Head of caudate nucleus (tissue), 42 donors: Measurements from ENCODE around the gene GRID2.
"Not testable (repeated sequence)": the region's sequence is repeated elsewhere in the genome, so short reads cannot be mapped to it uniquely, and the experiment has no call there.

Experiments used
- DNase-seq, 42 donors: peaks; one replicate each; pipeline versions ENCODE4 v3.0.0 to v3.0.0-alpha.2; 2020 to 2021; ENCODE audit warnings: mixed read lengths in 7 of 42
- intact Hi-C: fragments of 100-400 bp; cut with DNase I; formaldehyde crosslinking; loops from one replicate; pipeline ENCODE4 v1.15.0; 2022

The GRID2 gene

DNA sequence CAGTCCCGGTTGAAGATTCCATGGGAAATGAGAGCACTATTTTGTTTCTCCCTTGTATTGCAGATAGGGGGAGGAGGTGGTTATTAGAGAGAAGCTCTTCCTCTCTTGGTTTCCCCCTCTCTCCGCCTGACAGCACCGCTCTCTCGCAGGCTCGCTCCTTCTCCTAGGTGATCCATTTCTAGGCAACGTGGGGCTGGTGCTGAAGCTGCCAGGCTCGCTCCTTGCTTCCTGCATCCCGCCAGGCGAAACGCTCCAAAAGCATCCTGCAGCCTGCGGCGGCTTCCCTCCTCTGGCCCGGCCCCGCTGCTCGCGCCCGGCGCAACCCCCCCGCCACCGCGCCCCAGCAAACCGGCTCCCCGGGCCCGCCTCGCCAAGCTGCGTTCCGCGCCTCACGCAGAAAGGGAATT is at the start of gene GRID2:
Gene GRID2, plus strand, starts transcription at position 346 of the 407 bp plus-strand sequence.
- intact Hi-C loops = no loop called here
- DNase-seq = peak; percentile 44 to 91 (median 80)

- DNase-seq = no peak
- intact Hi-C loops = no loop called here
Measured at GRCh38 chr4:92253986-92254671, 49.6 kb upstream of the GRID2 start.

GRCh38 chr4:92254767-92255442 is 48.9 kb upstream of the GRID2 start:
- intact Hi-C loops = no loop called here
- no peak for DNase-seq

DNA sequence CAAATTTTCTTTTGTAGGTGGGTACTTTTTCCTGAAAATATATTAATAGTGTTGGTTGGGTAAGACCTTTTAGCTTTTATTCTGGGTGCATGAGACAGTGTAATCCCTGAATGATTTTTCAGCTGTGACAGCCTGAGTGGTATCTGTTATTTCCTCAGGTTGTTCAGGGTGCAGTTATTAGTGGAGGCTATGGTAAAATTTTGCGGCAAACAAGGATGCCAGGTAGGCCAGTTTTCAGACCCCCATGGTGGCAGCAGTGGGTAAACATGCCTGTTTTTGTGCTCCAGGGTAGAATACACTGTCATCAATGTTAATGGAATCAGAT is 47.9 kb upstream of the GRID2 start:
- intact Hi-C loops = no loop called here
- DNase-seq = no peak

GRCh38 chr4:92257931-92258857 is 45.6 kb upstream of the GRID2 start:
- intact Hi-C loops = no loop called here

GRCh38 chr4:92261256-92261655 is 42.5 kb upstream of the GRID2 start:
- intact Hi-C loops = no loop called here
- no peak for DNase-seq

More at GRCh38 chr4:92257931-92258857, 45.6 kb upstream of the GRID2 start:
- DNase-seq = no peak

DNA sequence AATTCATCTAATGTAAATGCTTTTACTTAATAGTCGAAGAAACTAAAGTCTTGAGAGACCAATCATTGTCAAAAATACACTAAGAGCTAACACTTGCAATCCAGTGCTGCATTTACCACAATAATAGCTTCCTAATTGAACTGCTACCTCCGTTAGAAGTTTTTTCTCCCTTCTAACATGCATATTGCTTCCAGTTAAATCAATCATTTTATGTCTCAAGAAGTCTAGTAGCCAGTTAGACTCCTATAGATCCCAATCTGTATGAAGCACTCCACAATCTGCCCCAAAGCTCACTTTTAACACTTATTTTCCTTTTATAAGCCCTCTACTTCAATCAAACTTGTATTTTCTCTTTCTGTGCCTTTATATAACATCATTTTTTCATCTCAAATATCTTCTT is 41.4 kb upstream of the GRID2 start:
- DNase-seq = no peak
- intact Hi-C loops = no loop called here

- DNase-seq = no peak
- intact Hi-C loops = no loop called here
Measured at GRCh38 chr4:92263010-92263409, 40.8 kb upstream of the GRID2 start.

- no peak for DNase-seq
- intact Hi-C loops = no loop called here
Measured at GRCh38 chr4:92263575-92263974, 40.2 kb upstream of the GRID2 start.

DNA sequence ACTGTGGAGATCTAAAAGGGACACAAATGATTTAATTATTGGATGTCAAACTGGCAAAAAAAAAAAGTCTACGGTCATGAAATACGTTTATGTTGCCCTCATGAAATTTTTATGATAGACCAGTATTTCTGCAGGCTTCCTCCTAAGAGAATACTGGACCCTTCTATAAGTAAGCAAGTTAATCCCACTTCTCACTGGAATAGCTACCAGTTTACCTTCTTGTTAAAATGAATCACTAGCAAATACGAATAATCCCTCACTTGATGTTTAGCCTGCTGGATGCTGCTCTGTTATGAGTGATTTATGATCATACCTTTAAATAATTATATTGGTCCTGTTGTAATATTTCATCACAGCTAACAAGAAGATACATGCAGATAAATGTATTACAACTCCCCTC is 39.6 kb upstream of the GRID2 start:
- intact Hi-C loops = no loop called here

DNA sequence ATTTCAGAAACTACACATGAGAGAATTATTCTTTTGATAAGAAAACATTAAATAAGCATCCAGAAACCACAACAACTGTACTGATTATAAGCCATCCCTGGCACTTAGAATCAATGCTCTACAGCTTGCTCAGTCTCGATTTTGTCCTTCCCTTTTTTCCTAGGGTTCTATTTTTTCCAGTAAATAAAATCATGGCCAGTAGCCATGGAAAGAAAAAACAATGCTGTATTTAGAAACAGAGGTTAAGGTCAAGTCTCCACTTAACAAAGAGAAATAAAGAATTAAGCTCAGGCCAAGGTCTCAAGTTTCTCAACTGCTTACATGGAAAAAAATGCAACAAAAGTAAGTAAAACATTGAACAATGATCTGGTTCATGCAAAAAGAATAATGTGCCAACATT is 38.7 kb upstream of the GRID2 start:
- DNase-seq = no peak
- intact Hi-C loops = no loop called here

More for the DNA sequence above, 39.6 kb upstream of the GRID2 start:
- no peak for DNase-seq

DNA sequence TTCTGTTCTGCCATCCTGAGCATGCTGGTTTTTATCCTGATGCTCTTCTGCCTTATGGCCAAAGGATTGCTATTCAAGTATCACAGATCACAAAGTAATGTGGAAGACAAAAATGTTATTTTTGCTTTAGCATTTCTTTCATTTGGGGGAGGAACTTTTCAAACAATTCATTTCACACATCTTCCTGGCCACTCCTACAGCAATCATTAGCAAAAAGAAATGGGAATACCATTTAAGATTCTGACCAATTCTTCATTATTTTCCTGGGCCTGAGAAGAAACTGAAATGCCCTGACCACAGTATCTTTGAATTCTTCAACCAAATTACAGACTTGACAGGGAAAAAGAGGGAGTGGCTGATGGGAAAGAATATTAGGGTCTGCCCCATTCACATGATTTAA is 38.0 kb upstream of the GRID2 start:
- DNase-seq = no peak
- intact Hi-C loops = no loop called here

DNA sequence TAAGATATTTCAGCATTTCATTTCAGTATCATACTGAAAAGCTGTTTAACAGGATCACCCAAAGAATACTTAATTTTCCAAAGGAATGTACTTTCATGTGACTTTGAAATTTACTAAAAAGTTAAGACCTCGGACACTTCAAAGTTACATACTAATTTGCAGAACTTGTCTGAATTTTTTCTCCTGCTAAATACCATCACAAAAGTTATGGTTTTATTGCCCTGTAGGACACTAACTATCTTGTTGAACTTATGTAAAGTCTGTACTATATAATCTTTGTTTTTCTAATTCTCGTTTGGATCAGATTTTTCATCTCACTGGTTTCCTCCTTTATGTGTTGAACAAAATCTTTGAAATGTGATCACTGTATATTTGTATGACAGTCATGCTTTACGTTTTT is 37.2 kb upstream of the GRID2 start:
- DNase-seq = no peak
- intact Hi-C loops = no loop called here

DNA sequence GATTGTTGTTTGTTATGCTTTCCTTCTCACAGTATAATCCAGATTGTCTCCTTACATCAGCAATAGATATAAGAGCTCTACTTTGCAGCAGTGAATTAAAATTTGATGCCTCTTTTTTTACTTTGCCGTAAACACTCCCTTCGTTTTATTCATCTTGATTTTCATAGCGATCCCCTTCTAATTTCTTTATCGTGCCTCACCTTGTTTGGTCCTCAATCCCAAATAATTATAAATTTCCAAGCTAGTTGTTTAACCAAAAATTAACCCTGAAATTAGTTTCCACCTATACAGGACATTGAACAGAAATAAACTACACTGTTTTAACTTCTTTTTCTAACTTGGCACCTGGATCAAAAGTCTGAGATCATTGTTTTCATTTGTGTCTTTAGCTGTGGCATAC is 35.1 kb upstream of the GRID2 start:
- DNase-seq = no peak
- intact Hi-C loops = no loop called here

DNA sequence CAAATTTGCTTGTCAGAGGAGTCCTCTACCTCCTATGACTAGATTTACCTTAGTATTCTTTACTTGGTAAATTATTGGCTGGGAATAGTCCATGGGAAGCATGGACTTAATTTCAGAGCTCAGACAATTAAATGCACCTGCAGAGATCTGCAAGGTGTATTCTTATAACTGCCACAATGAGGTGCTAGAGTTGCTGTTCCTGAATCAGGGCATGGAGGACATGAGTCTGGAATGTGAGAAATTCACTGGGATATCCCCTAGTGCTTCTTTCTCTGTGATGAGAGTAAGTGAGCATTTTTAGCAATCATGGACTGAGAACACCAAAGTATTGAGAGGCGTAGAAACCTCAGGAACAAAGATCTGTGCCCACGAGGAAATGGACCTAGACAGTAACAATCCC is 32.9 kb upstream of the GRID2 start:
- intact Hi-C loops = no loop called here
- no peak for DNase-seq

DNA sequence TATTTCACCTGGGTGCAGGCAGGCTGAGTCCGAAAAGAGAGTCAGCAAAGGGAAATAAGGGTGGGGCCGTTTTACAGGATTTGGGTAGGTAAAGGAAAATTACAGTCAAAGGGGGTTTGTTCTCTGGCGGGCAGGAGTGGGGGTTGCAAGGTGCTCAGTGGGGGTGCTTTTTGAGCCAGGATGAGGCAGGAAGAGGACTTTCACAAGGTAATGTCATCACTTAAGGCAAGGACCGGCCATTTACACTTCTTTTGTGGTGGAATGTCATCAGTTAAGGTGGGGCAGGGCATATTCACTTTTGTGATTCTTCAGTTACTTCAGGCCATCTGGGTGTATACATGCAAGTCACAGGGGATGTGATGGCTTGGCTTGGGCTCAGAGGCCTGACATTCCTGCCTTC is 32.2 kb upstream of the GRID2 start:
- DNase-seq, intact Hi-C loops: not testable (repeated sequence)

GRCh38 chr4:92277057-92277881 is 26.5 kb upstream of the GRID2 start:
- DNase-seq, intact Hi-C loops: not testable (repeated sequence)

DNA sequence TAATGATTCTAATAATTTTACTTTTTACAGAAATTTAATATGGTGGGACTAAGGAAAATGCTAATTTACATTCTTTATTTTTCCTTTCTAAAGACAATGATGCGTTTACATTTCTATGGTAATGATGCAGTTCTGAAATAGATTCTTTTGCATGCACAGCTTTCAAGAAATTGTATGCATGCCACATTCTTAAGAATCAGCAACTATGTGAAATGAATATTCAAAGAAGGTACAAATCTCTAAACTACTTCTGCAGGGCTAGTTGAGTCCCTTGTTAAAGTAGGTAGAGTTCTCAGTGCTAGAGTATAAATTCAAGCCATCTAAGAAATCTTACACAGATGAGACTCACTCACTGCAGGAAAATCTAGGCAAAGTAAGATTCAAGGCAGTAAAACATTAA is 24.5 kb upstream of the GRID2 start:
- intact Hi-C loops = no loop called here
- DNase-seq = no peak

DNA sequence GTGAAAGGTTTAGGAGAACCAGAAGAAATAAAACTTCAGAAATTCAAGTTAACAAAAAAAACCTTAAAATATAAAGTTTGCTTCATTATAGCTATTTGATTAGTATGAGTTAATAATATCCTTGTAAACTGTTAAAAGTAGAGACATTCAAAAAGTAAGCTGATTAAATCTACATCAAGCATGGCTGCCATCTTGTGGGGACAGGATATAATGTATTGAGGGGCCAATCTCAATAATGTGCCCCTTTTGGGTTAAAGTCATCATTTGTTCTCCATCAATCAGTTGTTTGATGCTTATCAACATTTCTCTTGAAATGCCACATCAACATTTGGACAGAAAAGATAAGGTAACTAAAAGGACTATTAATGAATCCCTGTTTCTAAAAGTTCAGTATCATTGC is 4.6 kb upstream of the GRID2 start:
- peak in 4 of 42 donors; percentile 4 to 36 (median 16) for DNase-seq
- intact Hi-C loops = no loop called here
